WTC11 (cell line): ENCODE measurements around the gene OR6B2.

Experiments
- CTCF ChIP-seq: fragments of 200-600 bp; IDR thresholded peaks from 2 replicates; pipeline ENCODE4 v1.8.0; 2022; ENCODE audit warnings: antibody characterized with exemption
- ETV6 ChIP-seq: sonication (generic); formaldehyde crosslinking; IDR thresholded peaks from 2 replicates; pipeline ENCODE4 v1.8.1; 2022; ENCODE audit warnings: mild to moderate bottlenecking, missing genetic modification reagents
- GABPB1 ChIP-seq: sonication (generic); formaldehyde crosslinking; IDR thresholded peaks from 2 replicates; pipeline ENCODE4 v1.8.1; 2023; ENCODE audit warnings: mild to moderate bottlenecking, missing genetic modification reagents
- MXD4 ChIP-seq: fragments of 250-450 bp; sonication (Bioruptor Pico); IDR thresholded peaks from 2 replicates; pipeline ENCODE4 v1.8.0; 2021; ENCODE audit warnings: mild to moderate bottlenecking, moderate library complexity, borderline replicate concordance

- no peak for TF ChIP-seq GABPB1 (CRISPR knock-in tag)
- no peak for TF ChIP-seq ETV6 (CRISPR knock-in tag)
- TF ChIP-seq MXD4, result no peak
- TF ChIP-seq CTCF, result no peak
Measured at GRCh38 chr2:239984421-239985194, 45.6 kb downstream of the OR6B2 start.
